Activated CD4-positive, alpha-beta T cell treated with anti-CD3 and anti-CD28 coated beads, Interleukin-2, amount 10 ng/mL, durations not matched to agents 7 days and 5 days (primary cell): Measurements from ENCODE around the gene TFEB. TPM values are rescaled to one million over a fixed set of nuclear protein-coding genes. Genes with fewer than 3 reads are reported as not detected.

ENCODE experiments used
- CTCF ChIA-PET: fragments of 350-600 bp; sonication (Branson Sonifier 250); formaldehyde crosslinking; loops from one replicate; lab custom pipeline; 2021; ENCODE audit warnings: antibody characterized with exemption; lab: Charles Lee
- POLR2A ChIA-PET: fragments of 350-600 bp; sonication (Branson Sonifier 250); formaldehyde crosslinking; loops from one replicate; lab custom pipeline; 2021; ENCODE audit warnings: antibody characterized with exemption; lab: Charles Lee
- DNase-seq: peaks from one replicate; pipeline ENCODE4 v3.0.0-alpha.2; 2020
- H3K27ac Mint-ChIP-seq: one replicate; pipeline ENCODE4 v1.8.0; 2021; ENCODE audit warnings: mild to moderate bottlenecking, moderate library complexity, mixed read lengths
- H3K27me3 Mint-ChIP-seq: one replicate; pipeline ENCODE4 v1.8.0; 2021; ENCODE audit warnings: mixed read lengths
- H3K36me3 Mint-ChIP-seq: one replicate; pipeline ENCODE4 v1.8.0; 2021; ENCODE audit warnings: low read depth, mixed read lengths
- H3K4me1 Mint-ChIP-seq: one replicate; pipeline ENCODE4 v1.8.0; 2021; ENCODE audit warnings: mixed read lengths
- H3K4me3 Mint-ChIP-seq: one replicate; pipeline ENCODE4 v1.8.0; 2021; ENCODE audit warnings: mild to moderate bottlenecking, moderate library complexity, mixed read lengths
- H3K9me3 Mint-ChIP-seq: one replicate; pipeline ENCODE4 v1.8.0; 2021; ENCODE audit warnings: mixed read lengths
- total RNA-seq, 2 experiments: library from RNA; stranded (reverse); gene quantifications; one replicate each; pipeline ENCODE4 v1.2.3, GENCODE V29; 2021

TFEB gene
- total RNA-seq, 2 experiments from 2014 or later: 9.7 to 12.5 TPM

DNA sequence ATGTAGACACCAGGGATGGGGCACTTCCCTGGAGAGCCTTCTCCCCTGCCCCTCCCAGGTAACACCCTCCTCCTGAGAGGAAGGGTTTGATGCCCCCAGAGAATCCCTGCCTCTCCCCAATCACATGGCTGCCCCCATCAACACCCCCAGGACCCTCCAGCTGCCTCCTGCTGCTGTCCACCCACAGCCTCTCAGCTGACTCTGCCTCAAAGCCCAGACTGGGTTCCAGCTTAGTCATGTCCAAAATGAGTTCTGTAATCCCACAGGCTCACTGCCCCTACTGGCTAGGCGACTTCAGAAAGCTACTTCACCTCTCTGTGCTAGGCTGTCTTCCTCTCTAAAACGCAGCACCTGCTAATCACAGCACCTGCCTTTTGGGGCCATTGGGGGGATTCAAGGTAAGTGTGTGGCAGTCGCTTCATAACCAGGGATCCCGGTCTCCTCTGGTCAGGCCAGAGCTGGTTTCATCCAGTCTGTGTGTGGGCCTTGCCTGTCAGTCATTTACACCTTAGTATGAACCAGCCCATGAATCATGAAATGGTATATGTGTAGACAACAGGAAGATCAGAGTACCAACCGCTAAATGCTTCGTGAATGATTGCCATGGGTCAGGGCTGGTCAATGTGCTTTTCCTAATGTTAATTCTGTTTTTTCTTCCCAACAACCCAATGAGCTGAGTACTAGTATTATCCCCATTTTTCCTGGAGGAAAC is 40.4 kb downstream of the TFEB start:
- DNase-seq: no peak
- Mint-ChIP-seq H3K27ac (no peak overlapping the region), H3K9me3 (no peaks in the 10 kb centered on the region), H3K4me1 (no peaks in the 10 kb centered on the region), H3K36me3 (no peaks in the 10 kb centered on the region), H3K4me3 (no peak overlapping the region), H3K27me3 (no peaks in the 10 kb centered on the region)
- CTCF ChIA-PET: interaction anchor here (0.9 to 1.7 kb wide), 4 partner anchors 11 to 92 kb away, joined by 3 to 9 read pairs (median 4); no protein-coding TSS in a partner anchor
- POLR2A ChIA-PET: no interaction called here

DNA sequence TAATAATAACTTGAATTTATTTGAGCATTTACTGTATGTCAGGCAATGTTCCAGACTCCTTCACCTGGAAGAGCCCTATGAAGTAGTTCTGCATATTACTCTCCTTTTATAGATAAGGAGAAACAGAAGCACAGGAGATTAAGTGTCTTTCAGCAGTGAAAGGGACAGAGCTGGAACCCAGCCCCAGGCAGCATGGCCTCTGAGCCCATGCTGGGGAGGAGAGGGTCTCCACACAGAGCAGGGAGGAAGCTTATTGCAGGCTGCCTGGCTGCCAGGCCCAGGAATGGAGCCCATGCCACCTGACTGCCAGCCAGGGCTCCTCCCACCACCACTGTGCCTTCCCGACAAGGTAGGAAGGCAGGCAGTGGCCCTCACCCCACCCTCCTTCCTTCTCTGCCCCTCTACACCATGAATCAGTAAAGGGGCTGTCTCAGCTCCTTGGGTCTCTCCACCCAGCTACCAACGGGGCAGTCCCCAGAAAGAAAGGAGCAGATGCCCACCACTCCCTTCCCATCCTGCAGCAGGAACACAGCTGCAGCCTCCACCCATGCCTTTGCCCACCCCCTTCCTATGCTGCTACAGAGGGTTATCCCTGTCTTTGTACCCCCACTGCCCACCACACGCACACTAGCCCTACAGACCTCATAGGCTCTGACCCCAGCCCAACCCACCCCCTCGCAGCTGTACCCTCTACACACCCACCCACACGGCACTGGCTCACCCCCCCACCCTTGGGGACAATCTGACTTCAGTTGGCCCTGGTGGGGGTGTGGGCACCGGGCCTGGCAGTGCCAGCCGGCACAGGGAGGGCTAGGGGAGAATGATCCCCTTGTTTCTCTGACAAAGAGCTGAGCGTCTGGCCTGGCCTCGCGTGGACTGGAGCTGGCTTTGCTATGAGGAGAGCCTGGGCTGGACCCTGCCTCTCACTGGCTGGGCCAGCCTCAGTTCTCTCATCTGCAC is 41.8 kb downstream of the TFEB start:
- CTCF ChIA-PET: interaction anchor here (1.4 to 1.7 kb wide), 2 partner anchors 10 to 12 kb away, joined by 5 to 9 read pairs; no protein-coding TSS in a partner anchor
- peaks cover 3% of the 10 kb centered on the region for H3K4me1 Mint-ChIP-seq

DNA sequence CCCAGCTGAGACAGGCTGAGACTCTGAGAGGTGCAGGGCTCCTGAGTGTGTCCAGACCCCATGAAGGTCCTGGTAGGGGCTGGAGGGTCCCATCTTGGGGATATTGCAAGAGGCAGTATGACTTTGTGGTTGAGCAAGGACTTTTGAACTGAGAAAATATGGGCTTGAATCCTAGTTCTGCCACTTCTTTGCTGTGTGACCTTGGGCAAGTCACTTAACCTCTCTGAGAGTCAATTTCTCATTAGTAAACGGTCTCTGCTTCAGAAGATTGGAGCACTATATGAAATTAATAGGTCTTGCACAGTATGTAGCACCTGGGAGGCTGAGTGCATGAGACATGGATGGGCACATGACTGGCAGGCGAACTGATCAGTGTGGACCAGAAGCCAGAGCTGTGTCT is 42.7 kb downstream of the TFEB start:
- Mint-ChIP-seq H3K4me3 (no peak overlapping the region), H3K9me3 (no peaks in the 10 kb centered on the region), H3K4me1 (peaks cover 3% of the 10 kb centered on the region), H3K36me3 (no peaks in the 10 kb centered on the region), H3K27me3 (no peaks in the 10 kb centered on the region), H3K27ac (no peak overlapping the region)
- CTCF ChIA-PET: interaction anchor here (0.6 kb wide), 1 partner anchor 10 kb away, joined by 3 read pairs; no protein-coding TSS in a partner anchor
- no peak for DNase-seq
- POLR2A ChIA-PET: no interaction called here

More for the DNA sequence above, 41.8 kb downstream of the TFEB start:
- H3K27me3 Mint-ChIP-seq: no peaks in the 10 kb centered on the region
- no peaks in the 10 kb centered on the region for H3K36me3 Mint-ChIP-seq
- POLR2A ChIA-PET: no interaction called here
- no peak overlapping the region for H3K4me3 Mint-ChIP-seq
- no peaks in the 10 kb centered on the region for H3K9me3 Mint-ChIP-seq
- H3K27ac Mint-ChIP-seq: peak overlapping the region; percentile 19
- DNase-seq: no peak

DNA sequence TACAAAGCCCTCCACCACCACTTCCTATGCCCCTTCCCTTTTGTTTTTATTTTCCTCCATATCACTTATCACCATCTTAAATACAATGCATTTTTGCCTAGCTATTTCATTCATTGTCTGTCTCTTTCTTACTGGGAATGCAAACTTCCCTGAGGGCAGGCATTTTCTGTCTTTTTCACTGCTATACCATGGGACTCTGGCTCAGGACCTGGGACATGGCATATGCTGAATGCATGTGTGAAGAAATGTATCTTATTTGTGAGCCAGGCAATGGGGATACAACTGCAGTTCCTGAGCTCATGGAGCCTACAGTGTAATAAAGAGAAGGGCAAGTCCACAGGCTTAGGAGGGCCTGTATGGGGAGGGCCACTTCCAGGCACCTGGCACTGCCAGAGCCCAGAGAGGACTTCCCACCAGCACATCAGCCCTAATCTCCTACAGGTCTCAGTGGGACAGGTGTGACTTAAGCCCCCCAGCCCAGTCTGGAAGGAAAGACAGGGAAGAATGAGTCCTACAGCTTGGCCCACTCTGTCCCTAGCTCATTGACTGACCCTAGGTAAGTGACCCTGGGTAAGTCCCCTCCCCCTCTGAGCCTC is 43.2 kb downstream of the TFEB start:
- Mint-ChIP-seq H3K36me3 (no peaks in the 10 kb centered on the region), H3K27me3 (no peaks in the 10 kb centered on the region), H3K4me1 (peaks cover 3% of the 10 kb centered on the region), H3K4me3 (no peak overlapping the region), H3K9me3 (no peaks in the 10 kb centered on the region), H3K27ac (no peak overlapping the region)
- ChIA-PET CTCF (interaction anchor here (0.6 kb wide), 1 partner anchor 9 kb away, joined by 3 read pairs; no protein-coding TSS in a partner anchor), POLR2A (no interaction called here)
- DNase-seq: no peak

DNA sequence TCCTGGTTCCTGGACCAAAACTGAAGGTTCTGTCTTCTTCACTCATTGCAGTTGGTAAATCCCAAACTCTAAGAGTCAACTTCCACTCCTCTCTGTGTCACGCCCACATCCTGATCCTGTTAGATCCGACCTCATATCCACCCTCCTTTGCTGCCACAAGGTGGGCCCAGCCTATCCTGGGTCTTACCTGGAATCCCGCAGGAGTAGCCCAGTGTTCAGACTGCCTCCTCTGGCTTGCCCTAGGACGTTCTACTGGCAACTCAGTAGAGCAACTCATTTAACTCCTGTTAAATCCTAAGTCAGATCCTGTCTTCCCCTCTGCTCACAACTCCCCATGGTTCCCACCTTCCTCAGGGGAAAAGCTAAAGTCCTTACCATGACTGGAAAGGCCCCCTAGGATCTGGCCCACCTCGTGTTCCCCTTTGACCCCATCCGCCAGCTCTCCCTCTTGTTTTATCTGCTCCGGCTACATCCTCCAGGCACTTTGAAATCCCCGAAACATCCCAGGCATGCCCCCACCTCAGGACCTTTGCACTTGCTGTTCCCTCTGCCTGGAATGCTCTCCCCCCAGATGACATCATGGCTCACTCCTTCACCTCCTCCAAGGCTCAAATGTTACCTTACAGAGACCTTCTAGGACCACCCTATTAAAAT is 43.9 kb downstream of the TFEB start:
- no peak overlapping the region for H3K4me3 Mint-ChIP-seq
- CTCF ChIA-PET: interaction anchor here (0.6 to 1.8 kb wide), 2 partner anchors 15 to 122 kb away, joined by 3 to 5 read pairs; no protein-coding TSS in a partner anchor
- no peaks in the 10 kb centered on the region for H3K27me3 Mint-ChIP-seq
- peaks cover 3% of the 10 kb centered on the region for H3K4me1 Mint-ChIP-seq
- H3K36me3 Mint-ChIP-seq: no peaks in the 10 kb centered on the region
- no peak overlapping the region for H3K27ac Mint-ChIP-seq
- POLR2A ChIA-PET: no interaction called here
- DNase-seq: no peak
- no peaks in the 10 kb centered on the region for H3K9me3 Mint-ChIP-seq

DNA sequence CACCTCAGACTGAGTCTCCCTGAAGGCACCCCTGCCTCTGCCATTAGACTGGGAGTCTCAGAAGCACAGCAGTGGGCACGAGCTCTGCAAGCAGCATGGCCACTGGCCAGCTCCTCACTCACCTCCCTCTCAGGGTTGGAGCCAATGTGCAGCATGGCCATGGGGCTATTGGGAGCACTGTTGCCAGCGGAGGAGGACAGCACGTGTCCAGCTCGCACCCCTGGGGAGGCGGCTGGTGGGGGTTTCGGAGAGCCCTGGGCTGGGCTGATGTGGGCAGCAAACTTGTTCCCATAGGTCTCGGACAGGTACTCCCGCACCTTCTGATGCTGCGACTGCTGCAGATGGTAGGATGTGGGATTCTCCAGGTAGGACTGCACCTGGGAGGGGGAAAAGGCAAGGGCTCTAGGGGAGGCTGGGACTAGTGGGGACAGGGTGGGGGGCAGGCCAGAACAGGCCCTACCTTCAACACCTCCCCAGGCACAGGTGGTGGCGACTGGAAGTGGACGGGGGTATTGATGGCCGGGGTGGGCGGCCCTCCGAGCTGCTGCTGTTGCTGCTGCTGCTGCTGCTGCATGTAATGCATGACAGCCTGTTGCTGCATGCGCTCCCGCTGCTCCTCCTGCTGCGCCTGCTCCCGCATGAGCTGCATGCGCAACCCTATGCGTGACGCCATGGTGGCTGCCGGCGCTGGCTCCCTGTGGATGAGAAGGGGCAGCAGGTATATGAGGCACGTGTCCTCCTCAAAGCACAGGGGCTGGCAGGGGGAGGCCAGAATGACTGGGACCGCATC is 44.7 kb downstream of the TFEB start:
- CTCF ChIA-PET: interaction anchor here (1.2 to 1.8 kb wide), 2 partner anchors 16 to 88 kb away, joined by 3 to 5 read pairs; no protein-coding TSS in a partner anchor
- Mint-ChIP-seq H3K27ac (no peak overlapping the region), H3K4me3 (no peak overlapping the region), H3K9me3 (no peaks in the 10 kb centered on the region), H3K36me3 (no peaks in the 10 kb centered on the region), H3K27me3 (no peaks in the 10 kb centered on the region), H3K4me1 (peaks cover 3% of the 10 kb centered on the region)
- DNase-seq: no peak
- POLR2A ChIA-PET: no interaction called here

DNA sequence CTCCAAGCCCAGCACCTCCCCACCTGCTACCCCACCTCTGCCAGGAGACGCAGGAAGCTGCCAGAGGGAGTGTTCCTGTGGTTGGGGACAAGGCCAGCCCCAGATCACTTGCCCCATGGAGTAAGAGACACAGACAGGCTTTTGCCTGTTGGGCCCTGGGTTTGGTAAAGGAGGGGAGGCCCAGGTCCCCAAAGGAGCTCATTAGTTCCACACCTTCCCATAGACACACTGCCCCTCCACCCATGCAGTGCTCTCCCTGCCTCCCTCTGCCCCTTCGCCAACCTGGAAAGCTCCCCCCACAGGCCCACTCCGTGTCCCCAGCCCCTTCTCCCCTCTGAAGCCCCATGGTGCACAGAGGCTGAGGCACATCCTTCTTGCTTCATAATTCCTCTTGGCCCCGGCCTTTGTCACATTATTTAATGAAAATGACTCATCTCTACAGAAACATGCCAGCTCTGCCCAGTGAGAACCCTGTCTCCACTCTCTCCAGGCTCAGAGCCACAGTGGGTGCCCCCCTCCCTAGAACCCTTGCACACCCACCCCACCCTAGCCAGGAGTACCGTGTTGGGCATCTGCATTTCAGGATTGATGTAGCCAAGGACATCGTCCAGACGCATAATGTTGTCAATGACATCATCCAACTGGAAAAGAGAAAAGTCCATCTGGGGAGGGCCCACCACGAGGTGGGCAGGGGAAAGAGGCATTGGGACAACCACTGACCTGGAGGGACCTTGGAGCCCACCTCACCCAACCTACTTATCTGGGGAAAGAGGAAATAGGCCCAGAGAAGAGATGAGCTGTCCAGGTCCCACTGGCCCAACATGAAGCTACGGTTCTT is 46.0 kb downstream of the TFEB start:
- Mint-ChIP-seq H3K27ac (no peak overlapping the region), H3K9me3 (no peaks in the 10 kb centered on the region), H3K36me3 (no peaks in the 10 kb centered on the region), H3K4me1 (peaks cover 3% of the 10 kb centered on the region), H3K4me3 (no peak overlapping the region), H3K27me3 (no peaks in the 10 kb centered on the region)
- no peak for DNase-seq
- ChIA-PET CTCF (interaction anchor here (1.1 to 2.5 kb wide), 3 partner anchors 11 to 16 kb away, joined by 3 to 13 read pairs (median 7); no protein-coding TSS in a partner anchor), POLR2A (no interaction called here)

DNA sequence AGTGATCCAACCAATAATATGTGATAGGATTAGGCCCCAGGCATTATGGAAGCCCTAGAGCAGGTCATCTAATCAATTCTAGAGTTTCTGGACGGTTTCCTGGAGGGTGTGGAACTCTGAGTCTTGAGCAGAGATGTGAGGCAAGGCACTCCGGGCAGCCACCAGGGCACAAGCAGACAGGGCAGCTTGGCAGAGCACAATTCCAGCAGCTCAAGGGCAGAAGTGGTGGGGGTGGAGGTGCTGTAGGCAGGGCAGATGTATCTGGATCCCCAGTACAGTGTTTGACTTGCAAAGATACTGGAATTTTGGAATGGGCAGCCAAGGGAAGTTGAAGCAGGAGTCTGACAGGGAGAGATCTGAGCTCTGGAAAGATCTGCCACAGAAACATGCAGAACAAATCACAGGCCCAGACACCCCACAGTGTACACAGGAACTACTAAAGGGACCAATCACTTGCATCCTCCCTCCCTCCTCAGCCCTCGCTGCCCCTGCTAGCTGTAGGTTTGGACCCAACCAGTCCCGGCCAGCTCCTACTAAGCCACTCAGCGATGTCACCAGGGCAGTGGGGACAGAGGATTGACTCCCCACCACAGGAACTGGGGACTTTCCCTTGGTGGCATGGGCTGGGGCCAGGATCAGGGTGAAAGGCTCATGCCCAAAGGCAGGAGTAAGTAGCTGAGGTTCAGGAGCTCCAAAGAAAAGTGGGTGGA is 47.0 kb downstream of the TFEB start:
- Mint-ChIP-seq H3K4me1 (peaks cover 7% of the 10 kb centered on the region), H3K4me3 (no peak overlapping the region), H3K27me3 (no peaks in the 10 kb centered on the region), H3K36me3 (no peaks in the 10 kb centered on the region), H3K9me3 (no peaks in the 10 kb centered on the region), H3K27ac (no peak overlapping the region)
- DNase-seq: no peak
- ChIA-PET CTCF (interaction anchor here (0.8 to 2.5 kb wide), 5 partner anchors 10 to 320 kb away, joined by 3 to 13 read pairs (median 5); no protein-coding TSS in a partner anchor), POLR2A (no interaction called here)

DNA sequence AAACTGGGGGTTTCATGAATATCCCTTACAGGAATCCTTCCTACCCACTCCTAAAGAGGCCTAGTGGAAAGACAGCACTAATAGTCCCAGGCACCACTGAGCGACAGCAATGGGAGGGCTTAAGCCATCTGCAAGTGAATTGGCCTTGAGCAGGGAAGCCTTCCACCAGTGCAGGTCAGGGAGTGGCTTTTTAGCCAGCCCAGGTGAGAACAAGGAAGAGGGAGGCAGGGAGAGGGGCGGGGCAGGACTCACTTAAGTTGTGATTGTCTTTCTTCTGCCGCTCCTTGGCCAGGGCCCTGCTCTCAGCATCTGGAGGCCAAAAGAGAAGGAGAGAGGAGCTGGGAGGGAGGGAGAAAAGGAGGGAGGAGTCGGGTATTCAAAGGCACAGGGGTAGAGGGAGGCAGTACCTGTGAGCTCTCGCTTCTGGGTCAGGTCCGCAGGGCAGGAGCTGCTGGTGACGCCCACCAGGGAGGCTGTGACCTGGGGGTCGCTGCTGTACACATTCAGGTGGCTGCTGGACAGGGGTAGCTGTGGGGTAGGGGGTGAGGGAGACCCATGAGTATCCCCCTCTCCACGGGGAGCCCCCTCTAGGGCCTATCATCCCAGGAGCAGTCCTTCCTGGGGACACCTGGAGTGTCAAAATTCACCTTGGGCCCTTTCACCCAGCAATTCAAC is 47.8 kb downstream of the TFEB start:
- ChIA-PET POLR2A (no interaction called here), CTCF (interaction anchor here (0.8 to 2.5 kb wide), 4 partner anchors 9 to 319 kb away, joined by 4 to 13 read pairs (median 6); no protein-coding TSS in a partner anchor)
- H3K27ac Mint-ChIP-seq: peak overlapping the region; percentile 14
- DNase-seq: no peak
- peaks cover 12% of the 10 kb centered on the region for H3K4me1 Mint-ChIP-seq
- H3K27me3 Mint-ChIP-seq: no peaks in the 10 kb centered on the region
- no peak overlapping the region for H3K4me3 Mint-ChIP-seq
- H3K36me3 Mint-ChIP-seq: no peaks in the 10 kb centered on the region
- H3K9me3 Mint-ChIP-seq: no peaks in the 10 kb centered on the region
